HFFc6 (cell line): ENCODE results near the gene SLC19A1. TPM values are rescaled to one million over a fixed set of nuclear protein-coding genes. Genes with fewer than 3 reads are reported as not detected.
"Not testable (repeated sequence)": the region's sequence is repeated elsewhere in the genome, so short reads cannot be mapped to it uniquely, and the experiment has no call there.

Source experiments
- DNase-seq: peaks from one replicate; pipeline ENCODE4 v3.0.0-alpha.2; 2018
- H3K27ac Mint-ChIP-seq: 2 replicates; pipeline ENCODE4 v1.8.0; 2020; ENCODE audit warnings: mild to moderate bottlenecking, mixed read lengths
- H3K27me3 Mint-ChIP-seq: 2 replicates; pipeline ENCODE4 v1.8.0; 2021; ENCODE audit warnings: mild to moderate bottlenecking, moderate library complexity, mixed read lengths; ENCODE audit not compliant: insufficient read depth
- H3K36me3 Mint-ChIP-seq: 2 replicates; pipeline ENCODE4 v1.8.0; 2021; ENCODE audit warnings: low read depth, mixed read lengths
- H3K4me1 Mint-ChIP-seq: 2 replicates; pipeline ENCODE4 v1.8.0; 2020; ENCODE audit warnings: low read depth, mixed read lengths
- H3K4me3 Mint-ChIP-seq: 2 replicates; pipeline ENCODE4 v1.8.0; 2020; ENCODE audit warnings: mild to moderate bottlenecking, moderate library complexity, mixed read lengths
- H3K9me3 Mint-ChIP-seq: 2 replicates; pipeline ENCODE4 v1.8.0; 2020; ENCODE audit warnings: mild to moderate bottlenecking, mixed read lengths
- total RNA-seq, 6 experiments: library from RNA; stranded (reverse); fragmentation: NEBNext Ultra II Directional; extraction: Animal tissue kit (Norgen Biotek cat#: 25700); gene quantifications; 2 replicates in 1 of 6; 3 replicates in 5 of 6; pipeline ENCODE4 v1.2.3, GENCODE V29; 2021
- TF ChIP-seq, protein P1 (sequence below): fragments of 200-600 bp; sonication (generic); IDR thresholded peaks from 2 replicates; pipeline ENCODE4 v1.5.0; 2021; ENCODE audit warnings: antibody characterized with exemption, mild to moderate bottlenecking

Gene SLC19A1
- total RNA-seq, 6 experiments from 2014 or later: 12.3 to 15.9 (median 14.6) TPM

DNA sequence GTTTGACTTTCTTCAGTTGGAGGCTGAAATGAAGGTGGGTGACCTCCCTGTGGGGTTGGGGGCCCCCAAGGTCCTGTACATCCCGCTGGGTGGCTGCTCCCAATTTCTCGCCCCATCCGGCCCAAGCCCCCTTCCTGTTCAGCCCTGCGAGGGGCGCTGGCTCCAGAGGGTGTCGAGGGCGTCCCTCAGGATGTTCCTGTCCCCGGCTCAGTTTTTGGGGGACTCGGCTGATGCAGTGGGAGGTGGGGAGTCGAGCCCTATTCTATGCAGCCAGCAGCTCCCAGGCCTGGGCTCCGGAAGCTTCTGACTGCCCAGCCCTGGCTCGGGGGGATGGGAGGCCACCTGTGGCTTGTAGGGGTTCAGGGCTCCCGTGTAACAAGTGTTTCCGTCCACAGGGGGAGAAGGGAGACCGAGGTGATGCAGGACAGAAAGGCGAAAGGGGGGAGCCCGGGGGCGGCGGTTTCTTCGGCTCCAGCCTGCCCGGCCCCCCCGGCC is 38.2 kb downstream of the SLC19A1 start:
- Mint-ChIP-seq H3K4me1 (no peaks in the 10 kb centered on the region), H3K27ac (no peak overlapping the region), H3K27me3 (peaks cover 9% of the 10 kb centered on the region), H3K36me3 (peaks cover 17% of the 10 kb centered on the region), H3K9me3 (peaks cover 8% of the 10 kb centered on the region), H3K4me3 (no peak overlapping the region)
- TF ChIP-seq, protein P1, sequence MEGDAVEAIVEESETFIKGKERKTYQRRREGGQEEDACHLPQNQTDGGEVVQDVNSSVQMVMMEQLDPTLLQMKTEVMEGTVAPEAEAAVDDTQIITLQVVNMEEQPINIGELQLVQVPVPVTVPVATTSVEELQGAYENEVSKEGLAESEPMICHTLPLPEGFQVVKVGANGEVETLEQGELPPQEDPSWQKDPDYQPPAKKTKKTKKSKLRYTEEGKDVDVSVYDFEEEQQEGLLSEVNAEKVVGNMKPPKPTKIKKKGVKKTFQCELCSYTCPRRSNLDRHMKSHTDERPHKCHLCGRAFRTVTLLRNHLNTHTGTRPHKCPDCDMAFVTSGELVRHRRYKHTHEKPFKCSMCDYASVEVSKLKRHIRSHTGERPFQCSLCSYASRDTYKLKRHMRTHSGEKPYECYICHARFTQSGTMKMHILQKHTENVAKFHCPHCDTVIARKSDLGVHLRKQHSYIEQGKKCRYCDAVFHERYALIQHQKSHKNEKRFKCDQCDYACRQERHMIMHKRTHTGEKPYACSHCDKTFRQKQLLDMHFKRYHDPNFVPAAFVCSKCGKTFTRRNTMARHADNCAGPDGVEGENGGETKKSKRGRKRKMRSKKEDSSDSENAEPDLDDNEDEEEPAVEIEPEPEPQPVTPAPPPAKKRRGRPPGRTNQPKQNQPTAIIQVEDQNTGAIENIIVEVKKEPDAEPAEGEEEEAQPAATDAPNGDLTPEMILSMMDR: no peak
- DNase-seq: no peak

DNA sequence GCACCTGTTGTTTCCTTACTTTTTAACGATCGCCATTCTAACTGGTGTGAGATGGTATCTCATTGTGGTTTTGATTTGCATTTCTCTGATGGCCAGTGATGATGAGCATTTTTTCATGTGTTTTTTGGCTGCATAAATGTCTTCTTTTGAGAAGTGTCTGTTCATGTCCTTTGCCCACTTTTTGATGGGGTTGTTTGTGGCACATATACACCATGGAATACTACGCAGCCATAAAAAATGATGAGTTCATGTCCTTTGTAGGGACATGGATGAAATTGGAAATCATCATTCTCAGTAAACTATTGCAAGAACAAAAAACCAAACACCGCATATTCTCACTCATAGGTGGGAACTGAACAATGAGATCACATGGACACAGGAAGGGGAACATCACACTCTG is 39.0 kb downstream of the SLC19A1 start:
- H3K27ac Mint-ChIP-seq, H3K4me1 Mint-ChIP-seq, DNase-seq, H3K27me3 Mint-ChIP-seq, H3K4me3 Mint-ChIP-seq: not testable (repeated sequence)
- Mint-ChIP-seq H3K9me3 (peaks cover 12% of the 10 kb centered on the region), H3K36me3 (peaks cover 24% of the 10 kb centered on the region)

DNA sequence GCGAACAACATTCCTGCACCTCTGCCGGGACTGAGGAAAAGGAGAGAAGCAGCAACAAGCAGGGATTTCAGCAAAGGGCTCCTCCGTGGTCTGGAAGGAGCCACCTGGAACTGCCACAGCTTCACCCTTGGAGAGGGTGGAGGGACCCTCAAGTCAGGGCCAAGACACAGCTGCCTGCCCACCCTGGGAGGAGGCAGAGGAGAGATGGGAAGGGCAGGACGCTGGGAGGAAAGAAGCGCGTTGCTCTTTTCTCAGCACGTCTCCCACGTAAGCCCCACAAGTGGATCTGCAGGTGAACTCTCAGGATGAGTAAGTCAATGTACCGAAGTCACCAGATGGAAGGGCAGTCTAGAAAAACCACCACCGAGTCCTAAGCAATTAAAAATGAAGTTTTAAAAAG is 39.6 kb downstream of the SLC19A1 start:
- Mint-ChIP-seq H3K27me3 (peaks cover 9% of the 10 kb centered on the region), H3K4me1 (no peaks in the 10 kb centered on the region), H3K9me3 (peaks cover 12% of the 10 kb centered on the region), H3K4me3 (no peak overlapping the region), H3K36me3 (peaks cover 24% of the 10 kb centered on the region), H3K27ac (no peak overlapping the region)
- TF ChIP-seq, protein P1: no peak
- no peak for DNase-seq

DNA sequence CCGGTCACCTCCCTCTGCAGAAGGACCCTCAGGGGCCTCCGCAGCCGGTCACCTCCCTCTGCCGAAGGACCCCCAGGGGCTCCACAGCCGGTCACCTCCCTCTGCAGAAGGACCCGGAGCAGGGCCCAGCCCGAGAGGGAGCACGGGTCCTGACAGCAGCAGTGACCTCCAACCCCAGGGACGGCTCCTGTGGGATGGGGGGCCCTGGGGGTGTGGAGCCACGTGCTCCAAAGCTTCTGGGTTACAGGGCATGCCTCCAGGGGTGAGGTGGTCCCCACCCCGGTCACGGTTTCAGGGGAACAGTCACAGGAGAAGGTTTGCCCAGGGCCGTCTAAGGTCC is 40.3 kb downstream of the SLC19A1 start:
- no peaks in the 10 kb centered on the region for H3K4me1 Mint-ChIP-seq
- no peak for DNase-seq
- TF ChIP-seq, protein P1: no peak
- H3K4me3 Mint-ChIP-seq: no peak overlapping the region
- H3K9me3 Mint-ChIP-seq: peaks cover 12% of the 10 kb centered on the region
- no peak overlapping the region for H3K27ac Mint-ChIP-seq
- peaks cover 9% of the 10 kb centered on the region for H3K27me3 Mint-ChIP-seq
- peaks cover 24% of the 10 kb centered on the region for H3K36me3 Mint-ChIP-seq

DNA sequence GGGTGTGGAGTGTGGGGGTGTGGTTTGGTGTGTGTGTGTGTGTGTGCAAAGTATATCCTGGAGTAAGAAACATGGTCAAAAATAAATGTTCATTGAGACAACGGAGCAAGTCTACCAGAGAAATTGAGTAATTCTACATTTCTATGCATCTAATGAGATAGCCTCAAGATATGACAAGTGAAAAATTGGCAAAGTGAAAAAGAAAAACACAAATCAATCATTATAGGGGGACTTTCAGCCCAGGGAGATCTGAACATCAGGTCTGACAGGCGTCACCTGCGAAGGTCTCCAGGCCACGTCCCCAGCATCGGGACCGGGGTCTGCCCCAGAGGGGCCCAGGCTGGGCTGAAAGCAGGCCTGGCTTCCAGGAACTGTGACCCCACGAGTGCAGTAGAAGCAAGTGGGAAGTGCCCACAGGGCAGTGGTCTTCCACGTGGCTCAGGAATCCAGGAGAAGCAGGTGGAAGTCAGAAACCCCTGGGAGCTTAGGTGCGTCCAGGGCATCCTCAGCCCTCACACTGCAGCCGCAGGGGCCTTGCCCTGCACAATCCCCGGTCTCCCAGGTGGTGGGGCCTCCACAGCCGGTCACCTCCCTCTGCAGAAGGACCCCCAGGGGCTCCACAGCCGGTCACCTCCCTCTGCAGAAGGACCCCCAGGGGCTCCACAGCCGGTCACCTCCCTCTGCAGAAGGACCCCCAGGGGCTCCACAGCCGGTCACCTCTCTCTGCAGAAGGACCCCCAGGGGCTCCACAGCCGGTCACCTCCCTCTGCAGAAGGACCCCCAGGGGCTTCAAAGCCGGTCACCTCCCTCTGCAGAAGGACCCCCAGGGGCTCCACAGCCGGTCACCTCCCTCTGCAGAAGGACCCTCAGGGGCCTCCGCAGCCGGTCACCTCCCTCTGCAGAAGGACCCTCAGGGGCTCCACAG is 40.9 kb downstream of the SLC19A1 start:
- not testable (repeated sequence) for H3K4me3 Mint-ChIP-seq, DNase-seq, H3K4me1 Mint-ChIP-seq, H3K27ac Mint-ChIP-seq, H3K27me3 Mint-ChIP-seq
- H3K36me3 Mint-ChIP-seq: peaks cover 24% of the 10 kb centered on the region
- peaks cover 12% of the 10 kb centered on the region for H3K9me3 Mint-ChIP-seq

DNA sequence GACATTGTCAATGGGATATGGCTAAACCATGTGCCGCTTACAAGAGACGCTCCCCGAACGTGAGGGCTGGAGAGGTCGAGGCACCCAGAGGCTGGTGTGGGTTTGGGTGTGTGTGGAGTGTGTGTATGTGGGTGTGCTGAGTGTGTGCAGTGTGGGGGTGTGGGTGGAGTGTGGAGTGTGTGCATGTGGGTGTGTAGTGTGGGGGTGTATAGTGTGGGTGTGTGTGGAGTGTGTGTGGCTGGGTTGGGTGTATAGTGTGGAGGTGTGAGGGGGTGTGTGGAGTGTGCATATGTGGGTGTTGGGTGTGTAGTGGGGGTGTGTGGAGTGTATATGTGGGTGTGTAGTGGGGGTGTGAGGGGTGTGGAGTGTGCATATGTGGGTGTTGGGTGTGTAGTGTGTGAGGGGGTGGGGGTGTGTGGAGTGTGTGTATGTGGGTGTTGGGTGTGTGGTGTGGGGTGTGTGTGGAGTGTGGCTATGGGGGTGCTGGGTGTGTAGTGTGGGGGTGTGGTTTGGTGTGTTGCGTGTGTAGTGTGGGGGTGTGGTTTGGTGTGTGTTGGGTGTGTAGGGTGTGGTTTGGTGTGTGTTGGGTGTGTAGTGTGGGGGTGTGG is 42.2 kb downstream of the SLC19A1 start:
- TF ChIP-seq, protein P1: no peak
- no peak for DNase-seq
- H3K4me1 Mint-ChIP-seq: no peaks in the 10 kb centered on the region
- no peak overlapping the region for H3K27ac Mint-ChIP-seq
- peaks cover 6% of the 10 kb centered on the region for H3K27me3 Mint-ChIP-seq
- no peak overlapping the region for H3K4me3 Mint-ChIP-seq
- peaks cover 29% of the 10 kb centered on the region for H3K36me3 Mint-ChIP-seq
- peaks cover 12% of the 10 kb centered on the region for H3K9me3 Mint-ChIP-seq
